HepG2 (cell line): Measurements from ENCODE around the gene WBP2NL.

Experiments used
- BHLHE40 ChIP-seq: IDR thresholded peaks from 2 replicates; pipeline ENCODE4 v1.6.1; 2011; ENCODE audit warnings: low read length, improper control_type of control experiment
- CHD2 ChIP-seq: IDR thresholded peaks from 2 replicates; pipeline ENCODE4 v1.6.1; 2011; ENCODE audit warnings: low read depth, low read length, improper control_type of control experiment
- MAFK ChIP-seq, 2 experiments: IDR thresholded peaks in 1 of 2; conservative IDR thresholded peaks in 1 of 2; 2 replicates each; pipeline ENCODE4 v1.6.1; 2011; ENCODE audit warnings: improper control_type of control experiment in 2 of 2, low read length in 2 of 2
- MYNN ChIP-seq: sonication (generic); formaldehyde crosslinking; IDR thresholded peaks from 2 replicates; pipeline ENCODE4 v1.4.0; 2020; ENCODE audit warnings: mild to moderate bottlenecking, low read depth, missing genetic modification reagents
- PAF1 ChIP-seq: IDR thresholded peaks from 2 replicates; pipeline ENCODE4 v1.6.1; 2016; ENCODE audit warnings: missing genetic modification reagents, missing compliant biosample characterization
- POLR2A ChIP-seq, 2 experiments: IDR thresholded peaks; 2 replicates each; pipeline ENCODE4 v1.6.1; 2011; ENCODE audit warnings: low read depth in 2 of 2, low read length in 2 of 2, mild to moderate bottlenecking in 1 of 2, moderate library complexity in 1 of 2; ENCODE audit not compliant: insufficient read depth in 1 of 2
- TAF1 ChIP-seq: sonication (generic); formaldehyde crosslinking; IDR thresholded peaks from 2 replicates; pipeline ENCODE4 v1.4.0; 2020; ENCODE audit warnings: missing genetic modification reagents
- ZNF232 ChIP-seq: sonication (generic); formaldehyde crosslinking; IDR thresholded peaks from 2 replicates; pipeline ENCODE4 v1.4.0; 2020; ENCODE audit warnings: missing genetic modification reagents, borderline replicate concordance
- ZNF7 ChIP-seq: IDR thresholded peaks from 2 replicates; pipeline ENCODE4 v1.6.1; 2016; ENCODE audit warnings: missing biosample characterization, missing genetic modification reagents
- ZNF841 ChIP-seq: sonication (generic); formaldehyde crosslinking; IDR thresholded peaks from 2 replicates; pipeline ENCODE4 v1.8.1; 2023; ENCODE audit warnings: missing genetic modification reagents, borderline replicate concordance

- TF ChIP-seq MAFK (conservative IDR thresholded peaks at IDR 0.05 in 1 of 2, IDR thresholded peaks at IDR 0.05 in 1 of 2; ENCODE audit: low read length in 2 of 2): no peak
- no peak for TF ChIP-seq MYNN (CRISPR knock-in tag)
- TF ChIP-seq PAF1 (CRISPR knock-in tag): no peak
- TF ChIP-seq POLR2A (IDR thresholded peaks at IDR 0.05; ENCODE audit: insufficient read depth in 1 of 2, low read depth in 2 of 2, low read length in 2 of 2): no peak
- TF ChIP-seq TAF1: no peak
- TF ChIP-seq BHLHE40: no peak
- no peak for TF ChIP-seq ZNF841 (CRISPR knock-in tag)
- no peak for TF ChIP-seq ZNF232 (CRISPR knock-in tag)
- no peak for TF ChIP-seq ZNF7 (CRISPR knock-in tag)
- no peak for TF ChIP-seq CHD2
These were observed 21.5 kb upstream of the WBP2NL start for GRCh38 chr22:41976961-41977566.
